ENCODE measurements around the gene ATP2B3. TPM values are rescaled to one million over a fixed set of nuclear protein-coding genes. Genes with fewer than 3 reads are reported as not detected.

Gene ATP2B3
- total RNA-seq, 3 donors from 2014 or later (not counting 1 experiment from before 2014, with no cell fraction given): not detected

DNA sequence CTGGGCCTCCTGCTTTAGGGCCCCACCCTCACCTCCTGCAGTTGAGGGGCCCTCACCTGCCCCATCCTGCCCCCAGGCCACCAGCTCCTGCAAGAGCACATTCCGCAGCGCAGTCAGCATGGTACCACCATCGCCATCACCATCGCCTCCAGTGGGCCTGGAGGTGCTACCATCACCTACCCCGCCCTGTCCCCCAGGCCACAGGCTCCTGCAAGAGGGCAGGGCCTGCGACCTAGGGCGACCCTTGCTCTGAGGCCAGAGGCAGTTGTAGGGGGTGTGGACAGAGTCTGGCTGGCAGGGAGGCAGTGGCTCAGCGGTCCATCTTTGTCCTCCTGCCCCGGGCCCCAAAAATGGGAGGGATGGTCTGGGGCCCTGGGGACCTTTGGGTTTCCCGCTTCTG, 43.2 kb upstream of the ATP2B3 start:
- H3K4me1 ChIP-seq (ENCODE audit: control insufficient read depth, insufficient read depth, low read length): peaks cover 28% of the 10 kb centered on the region
- TF ChIP-seq, protein P1, sequence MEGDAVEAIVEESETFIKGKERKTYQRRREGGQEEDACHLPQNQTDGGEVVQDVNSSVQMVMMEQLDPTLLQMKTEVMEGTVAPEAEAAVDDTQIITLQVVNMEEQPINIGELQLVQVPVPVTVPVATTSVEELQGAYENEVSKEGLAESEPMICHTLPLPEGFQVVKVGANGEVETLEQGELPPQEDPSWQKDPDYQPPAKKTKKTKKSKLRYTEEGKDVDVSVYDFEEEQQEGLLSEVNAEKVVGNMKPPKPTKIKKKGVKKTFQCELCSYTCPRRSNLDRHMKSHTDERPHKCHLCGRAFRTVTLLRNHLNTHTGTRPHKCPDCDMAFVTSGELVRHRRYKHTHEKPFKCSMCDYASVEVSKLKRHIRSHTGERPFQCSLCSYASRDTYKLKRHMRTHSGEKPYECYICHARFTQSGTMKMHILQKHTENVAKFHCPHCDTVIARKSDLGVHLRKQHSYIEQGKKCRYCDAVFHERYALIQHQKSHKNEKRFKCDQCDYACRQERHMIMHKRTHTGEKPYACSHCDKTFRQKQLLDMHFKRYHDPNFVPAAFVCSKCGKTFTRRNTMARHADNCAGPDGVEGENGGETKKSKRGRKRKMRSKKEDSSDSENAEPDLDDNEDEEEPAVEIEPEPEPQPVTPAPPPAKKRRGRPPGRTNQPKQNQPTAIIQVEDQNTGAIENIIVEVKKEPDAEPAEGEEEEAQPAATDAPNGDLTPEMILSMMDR (IDR thresholded peaks at IDR 0.05): no peak
- no peak overlapping the region for H3K27ac ChIP-seq (ENCODE audit: low read length)
- Mint-ChIP-seq H3K27me3 (ENCODE audit: low read depth in 2 of 2) (no peaks in the 10 kb centered on the region), H3K4me3 (peak overlapping the region; percentile 42), H3K27ac (peak overlapping the region in 1 of 2 donors; percentile 33), H3K36me3 (no peaks in the 10 kb centered on the region), H3K9me3 (no peaks in the 10 kb centered on the region), H3K4me1 (no peaks in the 10 kb centered on the region)
- no peaks in the 10 kb centered on the region for H3K9me3 ChIP-seq (ENCODE audit: control insufficient read depth, insufficient read depth, low read length)
- intact Hi-C loops (cut with micrococcal nuclease): loop anchor here (5.0 kb wide), 1 partner anchor 33 kb away; no protein-coding TSS in a partner anchor
- 46% methylated on average over 5 of the region's 10 CpGs for WGBS (ENCODE audit: insufficient coverage)
- no peak overlapping the region for H3K4me3 ChIP-seq (ENCODE audit: low read length)
- H3K36me3 ChIP-seq (ENCODE audit: control insufficient read depth, insufficient read depth, low read length): no peaks in the 10 kb centered on the region
- DNase-seq (peak in 1 of 2 donors; percentile 11), ATAC-seq (no peak)
- no peaks in the 10 kb centered on the region for H3K27me3 ChIP-seq (ENCODE audit: control insufficient read depth, insufficient read depth, low read length)

DNA sequence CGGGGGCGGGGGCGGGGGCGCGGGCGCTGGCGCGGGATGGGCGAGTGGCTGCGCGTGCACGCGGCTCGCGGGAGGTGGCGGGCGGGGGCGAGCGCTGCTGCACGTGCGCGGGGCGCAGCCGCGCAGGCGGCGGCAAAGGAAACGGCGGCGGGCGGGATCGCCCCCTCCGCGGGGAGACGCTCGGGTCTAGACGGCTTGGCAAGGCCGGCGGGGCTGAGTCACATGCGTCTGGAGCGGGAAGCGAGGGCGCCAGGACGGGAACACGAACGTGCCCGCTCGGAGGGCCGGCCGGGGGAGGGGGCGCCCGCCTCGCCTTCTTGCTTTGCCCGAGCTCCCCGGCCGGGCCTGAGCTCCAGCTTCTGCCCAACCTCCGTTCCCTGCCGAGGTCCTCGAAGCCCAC, 42.7 kb upstream of the ATP2B3 start:
- Mint-ChIP-seq H3K27ac (no peak overlapping the region), H3K36me3 (no peaks in the 10 kb centered on the region), H3K27me3 (ENCODE audit: low read depth in 2 of 2) (no peaks in the 10 kb centered on the region), H3K9me3 (no peaks in the 10 kb centered on the region), H3K4me1 (no peaks in the 10 kb centered on the region), H3K4me3 (peak overlapping the region; percentile 28)
- H3K4me1 ChIP-seq (ENCODE audit: control insufficient read depth, insufficient read depth, low read length): peaks cover 23% of the 10 kb centered on the region
- DNase-seq: peak; percentile 36 to 71
- H3K27me3 ChIP-seq (ENCODE audit: control insufficient read depth, insufficient read depth, low read length): no peaks in the 10 kb centered on the region
- H3K36me3 ChIP-seq (ENCODE audit: control insufficient read depth, insufficient read depth, low read length): no peaks in the 10 kb centered on the region
- H3K9me3 ChIP-seq (ENCODE audit: control insufficient read depth, insufficient read depth, low read length): no peaks in the 10 kb centered on the region
- WGBS (ENCODE audit: insufficient coverage): under 1% methylated on average over 57 of the region's 59 CpGs
- peak overlapping the region; percentile 36 for H3K4me3 ChIP-seq (ENCODE audit: low read length)
- H3K27ac ChIP-seq (ENCODE audit: low read length): no peak overlapping the region
- ATAC-seq: peak in 1 of 3 donors; percentile 7
- intact Hi-C loops (cut with micrococcal nuclease): loop anchor here (5.0 kb wide), 1 partner anchor 33 kb away; no protein-coding TSS in a partner anchor
- TF ChIP-seq, protein P1 (IDR thresholded peaks at IDR 0.05): no peak

DNA sequence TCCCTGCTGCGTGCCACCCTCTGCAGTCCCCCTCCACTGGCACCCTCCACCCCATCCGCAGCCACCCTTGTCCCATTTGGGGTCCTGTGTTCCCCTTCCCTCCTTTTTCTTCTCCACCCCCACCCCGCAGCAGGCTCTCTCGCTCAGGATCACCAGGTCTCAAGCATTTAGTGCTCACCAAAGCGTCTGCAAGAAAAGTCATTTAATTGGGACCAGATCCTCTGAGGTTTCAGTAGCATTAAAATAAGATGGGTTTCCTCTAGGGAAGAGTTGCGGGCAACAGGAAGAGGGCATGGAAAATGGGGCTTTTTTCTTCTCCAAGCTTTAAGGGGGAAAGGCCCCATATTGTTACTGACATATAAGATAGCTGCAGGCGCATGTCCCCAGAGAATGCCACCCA, 42.2 kb upstream of the ATP2B3 start:
- H3K27ac Mint-ChIP-seq: peak overlapping the region in 1 of 2 donors; percentile 20
- Histone ChIP-seq H3K4me1 (ENCODE audit: control insufficient read depth, insufficient read depth, low read length) (peaks cover 20% of the 10 kb centered on the region), H3K9me3 (ENCODE audit: control insufficient read depth, insufficient read depth, low read length) (no peaks in the 10 kb centered on the region), H3K27me3 (ENCODE audit: control insufficient read depth, insufficient read depth, low read length) (no peaks in the 10 kb centered on the region), H3K4me3 (ENCODE audit: low read length) (no peak overlapping the region), H3K36me3 (ENCODE audit: control insufficient read depth, insufficient read depth, low read length) (no peaks in the 10 kb centered on the region), H3K27ac (ENCODE audit: low read length) (no peak overlapping the region)
- H3K4me3 Mint-ChIP-seq: peak overlapping the region; percentile 37
- H3K9me3 Mint-ChIP-seq: no peaks in the 10 kb centered on the region
- DNase-seq (no peak), ATAC-seq (no peak)
- intact Hi-C loops (cut with micrococcal nuclease): no loop called here
- no peaks in the 10 kb centered on the region for H3K4me1 Mint-ChIP-seq
- 92% methylated on average over 7 of the region's 7 CpGs for WGBS (ENCODE audit: insufficient coverage)
- TF ChIP-seq, protein P1 (IDR thresholded peaks at IDR 0.05): no peak
- no peaks in the 10 kb centered on the region for H3K27me3 Mint-ChIP-seq (ENCODE audit: low read depth in 2 of 2)
- H3K36me3 Mint-ChIP-seq: no peaks in the 10 kb centered on the region

DNA sequence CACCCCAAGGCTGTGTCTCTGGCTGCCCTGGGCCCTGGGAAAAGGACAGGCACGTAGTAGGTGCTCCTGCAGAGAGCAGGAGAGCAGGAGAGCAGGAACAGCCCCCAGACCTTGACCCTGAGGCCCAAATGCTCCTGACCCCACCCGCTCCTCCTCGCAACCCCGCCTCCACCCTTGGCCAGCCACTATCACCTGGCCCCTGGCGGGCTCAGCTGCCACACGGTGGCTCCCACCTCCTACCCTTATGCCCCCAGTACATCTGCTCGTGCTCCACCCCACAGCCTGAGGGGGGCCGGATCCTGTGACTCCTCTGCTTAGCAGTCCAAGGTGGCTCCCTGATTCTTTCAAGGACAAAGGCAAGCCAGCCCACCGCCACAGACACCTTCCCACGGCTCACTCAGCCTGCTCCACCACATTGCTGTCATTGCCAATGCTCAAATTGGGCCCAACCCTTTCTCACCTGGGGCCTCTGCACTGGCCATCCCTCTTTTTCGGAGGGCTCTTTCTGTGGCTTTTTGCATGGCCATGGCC, 41.6 kb upstream of the ATP2B3 start:
- TF ChIP-seq, protein P1 (IDR thresholded peaks at IDR 0.05): no peak
- ATAC-seq: no peak
- Histone ChIP-seq H3K9me3 (ENCODE audit: control insufficient read depth, insufficient read depth, low read length) (no peaks in the 10 kb centered on the region), H3K4me3 (ENCODE audit: low read length) (no peak overlapping the region), H3K27me3 (ENCODE audit: control insufficient read depth, insufficient read depth, low read length) (no peaks in the 10 kb centered on the region), H3K36me3 (ENCODE audit: control insufficient read depth, insufficient read depth, low read length) (no peaks in the 10 kb centered on the region), H3K27ac (ENCODE audit: low read length) (no peak overlapping the region), H3K4me1 (ENCODE audit: control insufficient read depth, insufficient read depth, low read length) (peaks cover 19% of the 10 kb centered on the region)
- no peaks in the 10 kb centered on the region for H3K9me3 Mint-ChIP-seq
- no peak for DNase-seq
- intact Hi-C loops (cut with micrococcal nuclease): no loop called here
- WGBS (ENCODE audit: insufficient coverage): 92% methylated on average over 11 of the region's 11 CpGs
- H3K36me3 Mint-ChIP-seq: no peaks in the 10 kb centered on the region
- no peak overlapping the region for H3K27ac Mint-ChIP-seq
- H3K27me3 Mint-ChIP-seq (ENCODE audit: low read depth in 2 of 2): no peaks in the 10 kb centered on the region
- no peaks in the 10 kb centered on the region for H3K4me1 Mint-ChIP-seq
- H3K4me3 Mint-ChIP-seq: peak overlapping the region; percentile 38

Measured in natural killer cell (primary cell).